Adipose tissue (tissue), 3 donors: ENCODE results near the gene CATSPER3. TPM values are rescaled to one million over a fixed set of nuclear protein-coding genes. Genes with fewer than 3 reads are reported as not detected.
"Not testable (repeated sequence)": the region's sequence is repeated elsewhere in the genome, so short reads cannot be mapped to it uniquely, and the experiment has no call there.

Source experiments
- H3K27ac ChIP-seq: one replicate; pipeline ENCODE4 v1.5.1; 2013; ENCODE audit warnings: low read depth, low read length
- WGBS, 3 donors: extraction: QIAGEN DNeasy Blood & Tissue Kit; methylation state at CpG; one replicate each; pipeline ENCODE4 v1.1.7; 2013; 5-methylcytosine and 5-hydroxymethylcytosine counted together
- polyA plus RNA-seq, 3 donors: library from polyadenylated mRNA; stranded (reverse); fragments of 200-250 nt; gene quantifications; one replicate each; pipeline ENCODE4 v1.2.3, GENCODE V29; 2013
- donor health status: healthy with polysubstance abuse.
- donor health status: Bipolar disorder and iron deficiency.
- donor health status: healthy.

The CATSPER3 gene
- polyA plus RNA-seq, 3 donors: 0.58 to 0.76 TPM; not detected in 1

- WGBS, 3 donors: 68 to 90% (median 85%) methylated on average over 3 of the region's 3 CpGs
- no peak overlapping the region for H3K27ac ChIP-seq
These were observed 2.4 kb upstream of the CATSPER3 start for GRCh38 chr5:134965271-134965825.

- H3K27ac ChIP-seq: no peak overlapping the region
- 46 to 97% (median 86%) methylated on average over 3 of the region's 3 CpGs for WGBS, 3 donors
These were observed 348 bp downstream of the CATSPER3 start for GRCh38 chr5:134968055-134968454.

GRCh38 chr5:134969166-134969565, 1.5 kb downstream of the CATSPER3 start:
- no peak overlapping the region for H3K27ac ChIP-seq

GRCh38 chr5:134975078-134975715, 7.5 kb downstream of the CATSPER3 start:
- WGBS, 3 donors: 48 to 71% (median 68%) methylated on average over 2 of the region's 2 CpGs
- H3K27ac ChIP-seq: no peak overlapping the region

GRCh38 chr5:134975843-134976242, 8.1 kb downstream of the CATSPER3 start:
- H3K27ac ChIP-seq: no peak overlapping the region

- 86 to 97% (median 94%) methylated on average over 1 of the region's 1 CpG for WGBS, 3 donors
- no peak overlapping the region for H3K27ac ChIP-seq
These were observed 9.1 kb downstream of the CATSPER3 start for GRCh38 chr5:134976841-134977240.

GRCh38 chr5:134979416-134979815, 11.7 kb downstream of the CATSPER3 start:
- no peak overlapping the region for H3K27ac ChIP-seq
- 91 to 95% (median 95%) methylated on average over 3 of the region's 3 CpGs for WGBS, 3 donors

GRCh38 chr5:134982230-134982629, 14.5 kb downstream of the CATSPER3 start:
- H3K27ac ChIP-seq: no peak overlapping the region
- 99 to 100% (median 100%) methylated on average over 1 of the region's 1 CpG for WGBS, 3 donors

GRCh38 chr5:134989266-134989830, 21.6 kb downstream of the CATSPER3 start:
- no peak overlapping the region for H3K27ac ChIP-seq
- WGBS, 3 donors: 91 to 92% (median 91%) methylated on average over 3 of the region's 3 CpGs

- 50 to 73% (median 68%) methylated on average over 5 of the region's 5 CpGs for WGBS, 3 donors
- not testable (repeated sequence) for H3K27ac ChIP-seq
These were observed 22.5 kb downstream of the CATSPER3 start for GRCh38 chr5:134990183-134990582.

- WGBS, 3 donors: 94 to 98% (median 94%) methylated on average over 5 of the region's 5 CpGs
- H3K27ac ChIP-seq: no peak overlapping the region
These were observed 24.4 kb downstream of the CATSPER3 start for GRCh38 chr5:134992148-134992547.

- no peak overlapping the region for H3K27ac ChIP-seq
- 95 to 98% (median 95%) methylated on average over 2 of the region's 2 CpGs for WGBS, 3 donors
These were observed 25.5 kb downstream of the CATSPER3 start for GRCh38 chr5:134993161-134993560.

GRCh38 chr5:134994560-134995156, 27.0 kb downstream of the CATSPER3 start:
- 38 to 70% (median 49%) methylated on average over 2 of the region's 2 CpGs for WGBS, 3 donors
- H3K27ac ChIP-seq: no peak overlapping the region

- WGBS, 3 donors: 88 to 91% (median 90%) methylated on average over 8 of the region's 8 CpGs
- no peak overlapping the region for H3K27ac ChIP-seq
These were observed 28.2 kb downstream of the CATSPER3 start for GRCh38 chr5:134995850-134996402.

GRCh38 chr5:134997015-134997414, 29.3 kb downstream of the CATSPER3 start:
- H3K27ac ChIP-seq: no peak overlapping the region
- WGBS, 3 donors: 71 to 83% (median 82%) methylated on average over 10 to 11 of the region's 11 CpGs

- H3K27ac ChIP-seq: not testable (repeated sequence)
- WGBS, 3 donors: 80 to 90% (median 88%) methylated on average over 5 of the region's 5 CpGs
These were observed 30.4 kb downstream of the CATSPER3 start for GRCh38 chr5:134998068-134998467.

- 85 to 97% (median 94%) methylated on average over 3 of the region's 3 CpGs for WGBS, 3 donors
- no peak overlapping the region for H3K27ac ChIP-seq
These were observed 36.7 kb downstream of the CATSPER3 start for GRCh38 chr5:135004376-135004775.

GRCh38 chr5:135005076-135005475, 37.4 kb downstream of the CATSPER3 start:
- 80 to 100% (median 86%) methylated on average over 3 of the region's 3 CpGs for WGBS, 3 donors
- H3K27ac ChIP-seq: no peak overlapping the region

- H3K27ac ChIP-seq: no peak overlapping the region
- WGBS, 3 donors: 91 to 98% (median 93%) methylated on average over 9 of the region's 9 CpGs
These were observed 39.6 kb downstream of the CATSPER3 start for GRCh38 chr5:135007305-135007704.
